Endothelial cell of umbilical vein (primary cell): ENCODE results near the gene SPRR3.

Experiments
- CTCF ChIP-seq, 2 donors: IDR thresholded peaks; 1 replicate in 1 of 2; 2 replicates in 1 of 2; pipeline ENCODE4 v1.5.1; 2011; ENCODE audit warnings: low read length in 2 of 2, mild to moderate bottlenecking in 2 of 2, moderate library complexity in 2 of 2, control low read depth in 1 of 2, inconsistent platforms in 1 of 2, low read depth in 1 of 2; ENCODE audit not compliant: insufficient read depth in 1 of 2; ENCODE audit errors: extremely low read depth in 1 of 2
- EZH2 ChIP-seq: IDR thresholded peaks from 2 replicates; pipeline ENCODE4 v1.6.1; 2012; ENCODE audit warnings: borderline replicate concordance, low read depth, mild to moderate bottlenecking, moderate library complexity, low read length, inconsistent platforms; ENCODE audit not compliant: severe bottlenecking
- FOS ChIP-seq: IDR thresholded peaks from 2 replicates; pipeline ENCODE4 v1.6.1; 2011; ENCODE audit warnings: mild to moderate bottlenecking, low read length, moderate library complexity, borderline replicate concordance; ENCODE audit not compliant: insufficient read depth
- GATA2 ChIP-seq: IDR thresholded peaks from 2 replicates; pipeline ENCODE4 v1.7.0; 2011; ENCODE audit warnings: low read depth, mild to moderate bottlenecking, moderate library complexity, mixed read lengths, low read length; ENCODE audit not compliant: insufficient read length, insufficient read depth
- JUN ChIP-seq: IDR thresholded peaks from 2 replicates; pipeline ENCODE4 v1.6.1; 2011; ENCODE audit warnings: borderline replicate concordance, low read depth; ENCODE audit not compliant: insufficient read length, insufficient read depth
- MAX ChIP-seq: IDR thresholded peaks from 2 replicates; pipeline ENCODE4 v1.6.1; 2011; ENCODE audit not compliant: insufficient read depth, insufficient read length
- POLR2A ChIP-seq: IDR thresholded peaks from 2 replicates; pipeline ENCODE4 v1.6.1; 2012; ENCODE audit warnings: low read depth, mild to moderate bottlenecking, control low read depth, low read length
- POLR2AphosphoS5 ChIP-seq: IDR thresholded peaks from 2 replicates; pipeline ENCODE4 v1.6.1; 2012; ENCODE audit warnings: low read depth, mild to moderate bottlenecking, control low read depth, low read length, moderate library complexity; ENCODE audit not compliant: insufficient read depth

GRCh38 chr1:153001382-153001781 is at the start of gene SPRR3:
- TF ChIP-seq CTCF (IDR thresholded peaks at IDR 0.05; ENCODE audit: extremely low read depth in 1 of 2, insufficient read depth in 1 of 2, low read depth in 1 of 2, low read length in 2 of 2), result no peak
- no peak for TF ChIP-seq EZH2
- no peak for TF ChIP-seq GATA2
- no peak for TF ChIP-seq MAX
- TF ChIP-seq POLR2AphosphoS5, result no peak
- TF ChIP-seq POLR2A, result no peak
- no peak for TF ChIP-seq FOS
- TF ChIP-seq JUN, result no peak
